Measurements from ENCODE around the gene OR2T34.
"Not testable (repeated sequence)": the region's sequence is repeated elsewhere in the genome, so short reads cannot be mapped to it uniquely, and the experiment has no call there.

The OR2T34 gene

DNA sequence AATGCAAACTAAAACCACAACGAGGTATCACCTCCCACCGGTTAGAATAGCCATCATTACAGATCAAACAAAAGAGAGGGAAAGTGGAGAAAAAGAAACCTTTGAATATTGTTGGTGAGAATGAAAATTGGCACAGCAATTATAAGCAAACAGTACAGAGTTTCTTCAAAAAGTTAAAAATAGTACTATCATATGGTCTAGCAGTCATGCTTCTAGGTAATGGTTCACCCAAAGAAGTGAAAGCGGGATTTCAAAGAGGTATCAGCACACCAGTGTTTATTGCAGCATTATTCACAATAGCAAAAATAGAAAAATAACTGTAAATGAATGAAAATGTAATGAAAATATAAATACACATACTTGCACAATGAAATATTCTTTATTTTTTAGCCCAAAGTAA is 14.8 kb upstream of the OR2T34 start:
- Histone ChIP-seq H3K27me3 (replicated peaks in 2 of 5; ENCODE audit: control insufficient read depth in 4 of 5, insufficient read depth in 5 of 5, low read length in 4 of 5) (no peaks in the 10 kb centered on the region), H3K36me3 (ENCODE audit: control insufficient read depth in 4 of 4, insufficient read depth in 4 of 4, low read length in 3 of 4) (no peaks in the 10 kb centered on the region), H3K9me3 (ENCODE audit: control extremely low read depth in 1 of 5, control insufficient read depth in 4 of 5, insufficient read depth in 2 of 5, low read depth in 1 of 5, low read length in 4 of 5) (no peaks in the 10 kb centered on the region), H3K4me1 (ENCODE audit: control extremely low read depth in 1 of 4, control insufficient read depth in 4 of 4, insufficient read depth in 4 of 4, low read length in 3 of 4) (no peaks in the 10 kb centered on the region), H3K4me3 (ENCODE audit: control insufficient read depth in 1 of 7, extremely low read depth in 1 of 7, insufficient read depth in 4 of 7, low read depth in 2 of 7, low read length in 6 of 7) (no peak overlapping the region), H3K27ac (ENCODE audit: insufficient read depth in 1 of 2, low read depth in 1 of 2, low read length in 2 of 2, poor library complexity in 1 of 2, severe bottlenecking in 2 of 2) (no peak overlapping the region)
- POLR2A ChIA-PET: no interaction called here
- DNase-seq: no peak
- no CpG with 5 or more reads among the region's 3 CpGs for WGBS (ENCODE audit: insufficient coverage)
- CTCF ChIA-PET: no interaction called here

- no peaks in the 10 kb centered on the region for H3K4me1 ChIP-seq (ENCODE audit: control extremely low read depth in 1 of 4, control insufficient read depth in 4 of 4, insufficient read depth in 4 of 4, low read length in 3 of 4)
- no peak overlapping the region for H3K4me3 ChIP-seq (ENCODE audit: control insufficient read depth in 1 of 7, extremely low read depth in 1 of 7, insufficient read depth in 4 of 7, low read depth in 2 of 7, low read length in 6 of 7)
- no peak for DNase-seq
- H3K27ac ChIP-seq (ENCODE audit: insufficient read depth in 1 of 2, low read depth in 1 of 2, low read length in 2 of 2, poor library complexity in 1 of 2, severe bottlenecking in 2 of 2): no peak overlapping the region
- POLR2A ChIA-PET: no interaction called here
- WGBS (ENCODE audit: insufficient coverage): 100% methylated on average over 2 of the region's 3 CpGs
- H3K9me3 ChIP-seq (ENCODE audit: control extremely low read depth in 1 of 5, control insufficient read depth in 4 of 5, insufficient read depth in 2 of 5, low read depth in 1 of 5, low read length in 4 of 5): no peaks in the 10 kb centered on the region
- H3K27me3 ChIP-seq (replicated peaks in 2 of 5; ENCODE audit: control insufficient read depth in 4 of 5, insufficient read depth in 5 of 5, low read length in 4 of 5): no peaks in the 10 kb centered on the region
- H3K36me3 ChIP-seq (ENCODE audit: control insufficient read depth in 4 of 4, insufficient read depth in 4 of 4, low read length in 3 of 4): no peaks in the 10 kb centered on the region
- CTCF ChIA-PET: no interaction called here
These were observed 10.7 kb upstream of the OR2T34 start for GRCh38 chr1:248585266-248585665.

DNA sequence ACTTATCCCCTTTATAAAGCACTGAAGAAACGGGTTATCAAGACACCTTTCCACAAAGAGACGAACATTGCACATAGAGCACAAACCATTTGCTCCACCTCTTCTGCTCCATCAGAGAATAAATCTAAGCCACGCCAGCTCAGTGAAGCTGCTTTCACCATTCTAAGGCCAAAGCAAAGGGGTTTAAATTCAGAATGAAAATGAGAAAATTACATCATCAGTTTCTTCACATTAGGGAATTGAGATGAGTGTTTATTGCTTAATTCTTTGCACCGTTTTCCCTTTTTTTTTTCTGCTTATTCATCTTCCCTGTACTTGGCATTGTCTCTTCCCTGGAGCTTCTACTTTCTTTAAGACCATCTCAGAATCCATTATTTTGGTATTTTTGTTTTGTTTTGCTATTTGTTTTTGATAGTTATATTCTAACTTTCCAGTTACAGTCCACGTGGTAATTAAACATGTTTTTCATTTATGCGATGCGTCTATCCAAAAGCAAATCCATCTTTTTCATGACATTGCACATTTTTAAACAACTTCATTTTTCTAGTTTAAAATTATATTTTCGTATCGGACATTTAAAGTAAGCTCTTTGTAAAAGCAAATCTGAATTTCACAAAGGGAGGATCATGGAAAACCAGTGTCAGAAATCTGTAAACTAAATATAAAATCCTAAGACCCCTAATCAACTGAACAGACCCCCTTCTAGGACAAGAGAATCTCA is 1.9 kb upstream of the OR2T34 start:
- Histone ChIP-seq H3K27me3 (replicated peaks in 2 of 5; ENCODE audit: control insufficient read depth in 4 of 5, insufficient read depth in 5 of 5, low read length in 4 of 5) (no peaks in the 10 kb centered on the region), H3K36me3 (ENCODE audit: control insufficient read depth in 4 of 4, insufficient read depth in 4 of 4, low read length in 3 of 4) (no peaks in the 10 kb centered on the region), H3K4me1 (ENCODE audit: control extremely low read depth in 1 of 4, control insufficient read depth in 4 of 4, insufficient read depth in 4 of 4, low read length in 3 of 4) (no peaks in the 10 kb centered on the region), H3K9me3 (ENCODE audit: control extremely low read depth in 1 of 5, control insufficient read depth in 4 of 5, insufficient read depth in 2 of 5, low read depth in 1 of 5, low read length in 4 of 5) (peaks cover 0 to 1% (median 0%) of the 10 kb centered on the region in 5 experiments), H3K27ac (ENCODE audit: insufficient read depth in 1 of 2, low read depth in 1 of 2, low read length in 2 of 2, poor library complexity in 1 of 2, severe bottlenecking in 2 of 2) (no peak overlapping the region), H3K4me3 (ENCODE audit: control insufficient read depth in 1 of 7, extremely low read depth in 1 of 7, insufficient read depth in 4 of 7, low read depth in 2 of 7, low read length in 6 of 7) (no peak overlapping the region)
- ChIA-PET POLR2A (no interaction called here), CTCF (no interaction called here)
- 100% methylated on average over 4 of the region's 9 CpGs for WGBS (ENCODE audit: insufficient coverage)
- DNase-seq: no peak

- POLR2A ChIA-PET; H3K9me3 ChIP-seq (ENCODE audit: control extremely low read depth in 1 of 5, control insufficient read depth in 4 of 5, insufficient read depth in 2 of 5, low read depth in 1 of 5, low read length in 4 of 5); CTCF ChIA-PET; DNase-seq; H3K4me1 ChIP-seq (ENCODE audit: control extremely low read depth in 1 of 4, control insufficient read depth in 4 of 4, insufficient read depth in 4 of 4, low read length in 3 of 4); H3K27me3 ChIP-seq (replicated peaks in 2 of 5; ENCODE audit: control insufficient read depth in 4 of 5, insufficient read depth in 5 of 5, low read length in 4 of 5); H3K27ac ChIP-seq (ENCODE audit: insufficient read depth in 1 of 2, low read depth in 1 of 2, low read length in 2 of 2, poor library complexity in 1 of 2, severe bottlenecking in 2 of 2); H3K4me3 ChIP-seq (ENCODE audit: control insufficient read depth in 1 of 7, extremely low read depth in 1 of 7, insufficient read depth in 4 of 7, low read depth in 2 of 7, low read length in 6 of 7); H3K36me3 ChIP-seq (ENCODE audit: control insufficient read depth in 4 of 4, insufficient read depth in 4 of 4, low read length in 3 of 4): not testable (repeated sequence)
- WGBS (ENCODE audit: insufficient coverage): no CpG with 5 or more reads among the region's 8 CpGs
These were observed 701 bp downstream of the OR2T34 start for GRCh38 chr1:248573856-248574255.

DNA sequence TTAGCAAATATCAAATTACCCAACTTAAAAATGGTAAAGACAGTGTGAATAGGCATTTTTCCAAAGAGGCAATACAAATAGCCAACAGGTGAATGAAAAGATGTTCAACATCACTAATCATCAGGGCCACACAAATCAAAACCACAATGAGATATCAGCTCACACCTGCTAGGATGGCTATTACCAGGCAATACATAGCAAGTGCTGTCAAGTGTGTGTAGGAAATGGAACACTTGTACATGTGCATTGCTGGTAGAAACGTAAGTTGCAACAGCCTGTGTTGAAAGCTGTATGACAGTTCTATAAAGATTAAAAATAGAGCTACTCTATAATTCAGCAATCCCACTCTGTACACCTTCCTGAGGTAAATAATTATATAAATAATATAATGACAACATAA is 2.5 kb downstream of the OR2T34 start:
- H3K27ac ChIP-seq (ENCODE audit: insufficient read depth in 1 of 2, low read depth in 1 of 2, low read length in 2 of 2, poor library complexity in 1 of 2, severe bottlenecking in 2 of 2); CTCF ChIA-PET; H3K4me3 ChIP-seq (ENCODE audit: control insufficient read depth in 1 of 7, extremely low read depth in 1 of 7, insufficient read depth in 4 of 7, low read depth in 2 of 7, low read length in 6 of 7); H3K9me3 ChIP-seq (ENCODE audit: control extremely low read depth in 1 of 5, control insufficient read depth in 4 of 5, insufficient read depth in 2 of 5, low read depth in 1 of 5, low read length in 4 of 5); H3K36me3 ChIP-seq (ENCODE audit: control insufficient read depth in 4 of 4, insufficient read depth in 4 of 4, low read length in 3 of 4); H3K27me3 ChIP-seq (replicated peaks in 2 of 5; ENCODE audit: control insufficient read depth in 4 of 5, insufficient read depth in 5 of 5, low read length in 4 of 5); DNase-seq; POLR2A ChIA-PET; H3K4me1 ChIP-seq (ENCODE audit: control extremely low read depth in 1 of 4, control insufficient read depth in 4 of 4, insufficient read depth in 4 of 4, low read length in 3 of 4): not testable (repeated sequence)
- WGBS (ENCODE audit: insufficient coverage): no CpG with 5 or more reads among the region's 1 CpG

DNA sequence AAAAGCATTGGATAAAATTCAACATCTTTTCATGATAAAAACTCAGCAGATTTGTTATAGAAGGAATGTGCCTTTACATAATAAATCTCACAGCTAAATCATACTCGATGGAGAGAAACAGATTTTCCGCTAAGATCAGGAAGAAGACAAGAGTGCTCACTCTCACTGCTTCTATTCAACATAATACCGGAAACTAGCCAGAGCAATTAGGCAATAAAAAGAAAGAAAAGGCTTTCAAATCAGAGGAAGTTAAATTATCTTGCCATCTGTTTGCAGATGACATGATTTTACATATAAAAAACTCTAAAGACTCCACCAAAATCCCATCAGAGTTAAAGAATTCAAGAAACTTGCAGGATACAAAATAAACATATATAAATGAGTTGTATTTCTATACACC is 3.7 kb downstream of the OR2T34 start:
- H3K36me3 ChIP-seq (ENCODE audit: control insufficient read depth in 4 of 4, insufficient read depth in 4 of 4, low read length in 3 of 4); H3K4me1 ChIP-seq (ENCODE audit: control extremely low read depth in 1 of 4, control insufficient read depth in 4 of 4, insufficient read depth in 4 of 4, low read length in 3 of 4); POLR2A ChIA-PET; CTCF ChIA-PET; H3K4me3 ChIP-seq (ENCODE audit: control insufficient read depth in 1 of 7, extremely low read depth in 1 of 7, insufficient read depth in 4 of 7, low read depth in 2 of 7, low read length in 6 of 7); H3K27me3 ChIP-seq (replicated peaks in 2 of 5; ENCODE audit: control insufficient read depth in 4 of 5, insufficient read depth in 5 of 5, low read length in 4 of 5); H3K27ac ChIP-seq (ENCODE audit: insufficient read depth in 1 of 2, low read depth in 1 of 2, low read length in 2 of 2, poor library complexity in 1 of 2, severe bottlenecking in 2 of 2); H3K9me3 ChIP-seq (ENCODE audit: control extremely low read depth in 1 of 5, control insufficient read depth in 4 of 5, insufficient read depth in 2 of 5, low read depth in 1 of 5, low read length in 4 of 5): not testable (repeated sequence)
- 60% methylated on average over 1 of the region's 3 CpGs for WGBS (ENCODE audit: insufficient coverage)
- DNase-seq: peak in 1 of 3 donors; percentile 1

GRCh38 chr1:248569049-248569448 is 5.5 kb downstream of the OR2T34 start:
- POLR2A ChIA-PET; H3K4me3 ChIP-seq (ENCODE audit: control insufficient read depth in 1 of 7, extremely low read depth in 1 of 7, insufficient read depth in 4 of 7, low read depth in 2 of 7, low read length in 6 of 7); H3K9me3 ChIP-seq (ENCODE audit: control extremely low read depth in 1 of 5, control insufficient read depth in 4 of 5, insufficient read depth in 2 of 5, low read depth in 1 of 5, low read length in 4 of 5); CTCF ChIA-PET; H3K27me3 ChIP-seq (replicated peaks in 2 of 5; ENCODE audit: control insufficient read depth in 4 of 5, insufficient read depth in 5 of 5, low read length in 4 of 5); H3K36me3 ChIP-seq (ENCODE audit: control insufficient read depth in 4 of 4, insufficient read depth in 4 of 4, low read length in 3 of 4); H3K27ac ChIP-seq (ENCODE audit: insufficient read depth in 1 of 2, low read depth in 1 of 2, low read length in 2 of 2, poor library complexity in 1 of 2, severe bottlenecking in 2 of 2); H3K4me1 ChIP-seq (ENCODE audit: control extremely low read depth in 1 of 4, control insufficient read depth in 4 of 4, insufficient read depth in 4 of 4, low read length in 3 of 4): not testable (repeated sequence)
- no CpG with 5 or more reads among the region's 2 CpGs for WGBS (ENCODE audit: insufficient coverage)
- peak in 1 of 3 donors; percentile 1 for DNase-seq

Measured in common myeloid progenitor, CD34-positive (primary cell).